ENCODE data around the gene ARHGEF28.

ARHGEF28 gene

GRCh38 chr5:73828465-73828864 is 202.5 kb downstream of the ARHGEF28 start:
- DNase-seq (ENCODE audit: low read depth): no peak
- no peak for TF ChIP-seq CTCF (IDR thresholded peaks at IDR 0.05; ENCODE audit: control insufficient read depth, insufficient read depth, low read depth, low read length, missing control alignments)
- no peak overlapping the region for H3K4me3 ChIP-seq (ENCODE audit: control insufficient read depth, low read depth, low read length)

GRCh38 chr5:73830646-73831045 is 204.7 kb downstream of the ARHGEF28 start:
- DNase-seq (ENCODE audit: low read depth): no peak
- TF ChIP-seq CTCF (IDR thresholded peaks at IDR 0.05; ENCODE audit: control insufficient read depth, insufficient read depth, low read depth, low read length, missing control alignments): no peak
- no peak overlapping the region for H3K4me3 ChIP-seq (ENCODE audit: control insufficient read depth, low read depth, low read length)

- no peak overlapping the region for H3K4me3 ChIP-seq (ENCODE audit: control insufficient read depth, low read depth, low read length)
- no peak for TF ChIP-seq CTCF (IDR thresholded peaks at IDR 0.05; ENCODE audit: control insufficient read depth, insufficient read depth, low read depth, low read length, missing control alignments)
Observed at GRCh38 chr5:73831066-73831465, 205.1 kb downstream of the ARHGEF28 start.

GRCh38 chr5:73834693-73835092 is 208.7 kb downstream of the ARHGEF28 start:
- H3K4me3 ChIP-seq (ENCODE audit: control insufficient read depth, low read depth, low read length): no peak overlapping the region
- no peak for DNase-seq (ENCODE audit: low read depth)
- no peak for TF ChIP-seq CTCF (IDR thresholded peaks at IDR 0.05; ENCODE audit: control insufficient read depth, insufficient read depth, low read depth, low read length, missing control alignments)

More at GRCh38 chr5:73831066-73831465, 205.1 kb downstream of the ARHGEF28 start:
- DNase-seq (ENCODE audit: low read depth): no peak

GRCh38 chr5:73835726-73836125 is 209.7 kb downstream of the ARHGEF28 start:
- no peak for TF ChIP-seq CTCF (IDR thresholded peaks at IDR 0.05; ENCODE audit: control insufficient read depth, insufficient read depth, low read depth, low read length, missing control alignments)
- DNase-seq (ENCODE audit: low read depth): no peak
- no peak overlapping the region for H3K4me3 ChIP-seq (ENCODE audit: control insufficient read depth, low read depth, low read length)

- no peak for TF ChIP-seq CTCF (IDR thresholded peaks at IDR 0.05; ENCODE audit: control insufficient read depth, insufficient read depth, low read depth, low read length, missing control alignments)
- no peak overlapping the region for H3K4me3 ChIP-seq (ENCODE audit: control insufficient read depth, low read depth, low read length)
- DNase-seq (ENCODE audit: low read depth): no peak
Observed at GRCh38 chr5:73836607-73837006, 210.6 kb downstream of the ARHGEF28 start.

GRCh38 chr5:73838901-73839300 is 212.9 kb downstream of the ARHGEF28 start:
- DNase-seq (ENCODE audit: low read depth): no peak
- no peak overlapping the region for H3K4me3 ChIP-seq (ENCODE audit: control insufficient read depth, low read depth, low read length)
- no peak for TF ChIP-seq CTCF (IDR thresholded peaks at IDR 0.05; ENCODE audit: control insufficient read depth, insufficient read depth, low read depth, low read length, missing control alignments)
